HepG2 (cell line): ENCODE measurements around the gene NFS1. TPM values are rescaled to one million over a fixed set of nuclear protein-coding genes. Genes with fewer than 3 reads are reported as not detected.

Source experiments
- AKAP8 ChIP-seq: sonication (generic); formaldehyde crosslinking; IDR thresholded peaks from 2 replicates; pipeline ENCODE4 v1.5.1; 2020; ENCODE audit warnings: mild to moderate bottlenecking, missing genetic modification reagents
- CENPT ChIP-seq: sonication (generic); formaldehyde crosslinking; IDR thresholded peaks from 2 replicates; pipeline ENCODE4 v1.8.0; 2022; ENCODE audit warnings: low read depth, mild to moderate bottlenecking, moderate library complexity, missing genetic modification reagents
- GMEB1 ChIP-seq: sonication (generic); formaldehyde crosslinking; IDR thresholded peaks from 2 replicates; pipeline ENCODE4 v1.5.1; 2020; ENCODE audit warnings: missing genetic modification reagents, mild to moderate bottlenecking, borderline replicate concordance
- HDAC1 ChIP-seq: sonication (generic); formaldehyde crosslinking; IDR thresholded peaks from 2 replicates; pipeline ENCODE4 v1.5.1; 2020; ENCODE audit warnings: mild to moderate bottlenecking, missing genetic modification reagents
- KLF15 ChIP-seq: sonication (generic); formaldehyde crosslinking; IDR thresholded peaks from 2 replicates; pipeline ENCODE4 v1.8.1; 2023; ENCODE audit warnings: borderline replicate concordance, mild to moderate bottlenecking, inconsistent platforms, missing genetic modification reagents, mixed read lengths
- LCORL ChIP-seq, 2 experiments: fragments of 450-650 bp in 1 of 2; sonication (generic) in 1 of 2; formaldehyde crosslinking in 1 of 2; IDR thresholded peaks; 2 replicates each; pipeline versions ENCODE4 v1.5.0 to v1.6.1; 2017 to 2020; ENCODE audit warnings: antibody characterized with exemption in 1 of 2, missing genetic modification reagents in 1 of 2
- MBD4 ChIP-seq: IDR thresholded peaks from 2 replicates; pipeline ENCODE4 v1.6.1; 2012; ENCODE audit warnings: low read length, inconsistent platforms, borderline replicate concordance
- NFYC ChIP-seq: IDR thresholded peaks from 2 replicates; pipeline ENCODE4 v1.6.1; 2016; ENCODE audit warnings: missing genetic modification reagents, missing compliant biosample characterization
- NKX3-1 ChIP-seq: sonication (generic); formaldehyde crosslinking; IDR thresholded peaks from 2 replicates; pipeline ENCODE4 v1.5.0; 2020; ENCODE audit warnings: missing genetic modification reagents
- PPARG ChIP-seq: conservative IDR thresholded peaks from 2 replicates; pipeline ENCODE4 v1.6.1; 2016; ENCODE audit warnings: missing biosample characterization, missing genetic modification reagents
- TCF7 ChIP-seq: sonication (generic); IDR thresholded peaks from 2 replicates; pipeline ENCODE4 v1.6.1; 2016; ENCODE audit warnings: antibody characterized with exemption, low read depth
- TEAD3 ChIP-seq: optimal IDR thresholded peaks from 2 replicates; pipeline ENCODE3; 2016; ENCODE audit warnings: borderline replicate concordance
- WIZ ChIP-seq: sonication (generic); formaldehyde crosslinking; IDR thresholded peaks from 2 replicates; pipeline ENCODE4 v1.5.1; 2020; ENCODE audit warnings: mild to moderate bottlenecking, missing genetic modification reagents
- ZFP62 ChIP-seq: sonication (generic); formaldehyde crosslinking; IDR thresholded peaks from 2 replicates; pipeline ENCODE4 v1.4.0; 2020; ENCODE audit warnings: missing genetic modification reagents
- ZHX1 ChIP-seq: sonication (generic); formaldehyde crosslinking; IDR thresholded peaks from 2 replicates; pipeline ENCODE4 v1.8.1; 2022; ENCODE audit warnings: low read depth, mild to moderate bottlenecking, missing genetic modification reagents
- ZNF263 ChIP-seq: sonication (generic); formaldehyde crosslinking; IDR thresholded peaks from 2 replicates; pipeline ENCODE4 v1.4.0; 2020; ENCODE audit warnings: missing genetic modification reagents
- ZNF367 ChIP-seq: sonication (generic); formaldehyde crosslinking; IDR thresholded peaks from 2 replicates; pipeline ENCODE4 v1.4.0; 2020; ENCODE audit warnings: missing genetic modification reagents, borderline replicate concordance
- ZNF557 ChIP-seq: sonication (generic); formaldehyde crosslinking; IDR thresholded peaks from 2 replicates; pipeline ENCODE4 v1.4.0; 2020; ENCODE audit warnings: missing genetic modification reagents
- ZNF660 ChIP-seq: sonication (generic); formaldehyde crosslinking; IDR thresholded peaks from 2 replicates; pipeline ENCODE4 v1.5.1; 2020; ENCODE audit warnings: mild to moderate bottlenecking, low read depth, missing genetic modification reagents, borderline replicate concordance
- ZNF713 ChIP-seq: sonication (generic); formaldehyde crosslinking; IDR thresholded peaks from 2 replicates; pipeline ENCODE4 v1.4.0; 2020; ENCODE audit warnings: mild to moderate bottlenecking, missing genetic modification reagents
- polyA plus RNA-seq, 8 experiments: library from polyadenylated mRNA; depleted of rRNA in 3 of 8; stranded (reverse) in 7 of 8; unstranded in 1 of 8; fragments of >200 nt; fragmentation: Illumina TruSeq in 4 of 8; extraction: Trizol in 4 of 8; gene quantifications; 2 replicates each; pipeline versions ENCODE4 v1.2.1 to v1.2.3, GENCODE V29; 2011 to 2016; ENCODE audit warnings: low read depth in 4 of 8, missing spikeins in 1 of 8, mixed read lengths in 1 of 8; ENCODE audit not compliant: insufficient read depth in 1 of 8
- total RNA-seq, 5 experiments: library from RNA; depleted of rRNA; stranded (reverse); fragments of >200 nt; fragmentation: Illumina TruSeq; extraction: Trizol; gene quantifications; 2 replicates each; pipeline ENCODE4 v1.2.3, GENCODE V29; 2016; ENCODE audit warnings: low read depth in 1 of 5
- TF ChIP-seq, protein P1 (sequence below): sonication (generic); formaldehyde crosslinking; IDR thresholded peaks from 2 replicates; pipeline ENCODE4 v1.5.0; 2020; ENCODE audit warnings: missing genetic modification reagents, mild to moderate bottlenecking, borderline replicate concordance
- TF ChIP-seq, protein P2 (sequence below): conservative IDR thresholded peaks from 2 replicates; pipeline ENCODE4 v1.6.1; 2018; ENCODE audit warnings: missing genetic modification reagents

NFS1 gene
- total and polyA plus RNA-seq, 2 of the 13 experiments (the other 11 are each of a cell fraction or from before 2014, with no cell fraction given): 65.9 to 88.1 TPM

- TF ChIP-seq ZHX1 (CRISPR knock-in tag) (0 out of 2 replicates have a peak, but pooled peaks have one; percentile 41), GMEB1 (CRISPR knock-in tag) (no peak), AKAP8 (CRISPR knock-in tag) (no peak), TEAD3 (no peak), ZNF367 (CRISPR knock-in tag) (no peak), PPARG (CRISPR knock-in tag) (no peak), WIZ (CRISPR knock-in tag) (no peak), LCORL (IDR thresholded peaks at IDR 0.05) (no peak), LCORL (CRISPR knock-in tag; IDR thresholded peaks at IDR 0.05) (no peak), NKX3-1 (CRISPR knock-in tag) (no peak), ZNF660 (CRISPR knock-in tag) (no peak), NFYC (CRISPR knock-in tag) (0 out of 2 replicates have a peak, but pooled peaks have one; percentile 6), CENPT (CRISPR knock-in tag) (0 out of 2 replicates have a peak, but pooled peaks have one; percentile 38), TCF7 (no peak), ZNF263 (CRISPR knock-in tag) (no peak), ZNF713 (CRISPR knock-in tag) (no peak), ZFP62 (CRISPR knock-in tag) (no peak), KLF15 (CRISPR knock-in tag) (no peak), ZNF557 (CRISPR knock-in tag) (no peak), MBD4 (no peak), HDAC1 (CRISPR knock-in tag) (no peak)
- TF ChIP-seq, protein P1, sequence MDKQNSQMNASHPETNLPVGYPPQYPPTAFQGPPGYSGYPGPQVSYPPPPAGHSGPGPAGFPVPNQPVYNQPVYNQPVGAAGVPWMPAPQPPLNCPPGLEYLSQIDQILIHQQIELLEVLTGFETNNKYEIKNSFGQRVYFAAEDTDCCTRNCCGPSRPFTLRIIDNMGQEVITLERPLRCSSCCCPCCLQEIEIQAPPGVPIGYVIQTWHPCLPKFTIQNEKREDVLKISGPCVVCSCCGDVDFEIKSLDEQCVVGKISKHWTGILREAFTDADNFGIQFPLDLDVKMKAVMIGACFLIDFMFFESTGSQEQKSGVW (CRISPR knock-in tag): no peak
- TF ChIP-seq, protein P2, sequence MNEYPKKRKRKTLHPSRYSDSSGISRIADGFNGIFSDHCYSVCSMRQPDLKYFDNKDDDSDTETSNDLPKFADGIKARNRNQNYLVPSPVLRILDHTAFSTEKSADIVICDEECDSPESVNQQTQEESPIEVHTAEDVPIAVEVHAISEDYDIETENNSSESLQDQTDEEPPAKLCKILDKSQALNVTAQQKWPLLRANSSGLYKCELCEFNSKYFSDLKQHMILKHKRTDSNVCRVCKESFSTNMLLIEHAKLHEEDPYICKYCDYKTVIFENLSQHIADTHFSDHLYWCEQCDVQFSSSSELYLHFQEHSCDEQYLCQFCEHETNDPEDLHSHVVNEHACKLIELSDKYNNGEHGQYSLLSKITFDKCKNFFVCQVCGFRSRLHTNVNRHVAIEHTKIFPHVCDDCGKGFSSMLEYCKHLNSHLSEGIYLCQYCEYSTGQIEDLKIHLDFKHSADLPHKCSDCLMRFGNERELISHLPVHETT (CRISPR knock-in tag): 0 out of 2 replicates have a peak, but pooled peaks have one; percentile 54
Observed at GRCh38 chr20:35720165-35721123, 21.3 kb upstream of the NFS1 start (continued).
